ENCODE results near the gene OXCT1.

Gene OXCT1

GRCh38 chr5:41747708-41748107, 122.5 kb downstream of the OXCT1 start:
- POLR2A ChIA-PET, result no interaction called here
- H3K4me3 ChIP-seq (ENCODE audit: low read depth, low read length), result no peak overlapping the region
- peaks cover 17% of the 10 kb centered on the region for H3K4me1 ChIP-seq (ENCODE audit: control insufficient read depth, insufficient read depth, low read length)
- H3K27ac ChIP-seq (ENCODE audit: extremely low read depth, low read depth, low read length), result no peak overlapping the region
- TF ChIP-seq ZNF157 (tag by site-specific recombination; IDR thresholded peaks at IDR 0.05) (no peak), ZNF707 (tag by site-specific recombination; IDR thresholded peaks at IDR 0.05) (no peak), WT1 (tag by site-specific recombination; IDR thresholded peaks at IDR 0.05) (no peak), ZSCAN16 (tag by site-specific recombination; IDR thresholded peaks at IDR 0.05) (no peak)
- H3K36me3 ChIP-seq (ENCODE audit: control insufficient read depth in 2 of 2, insufficient read depth in 1 of 2, low read length in 2 of 2), result peaks cover 0 to 4% of the 10 kb centered on the region in 2 experiments; a peak in 1 of 3 replicates
- CTCF ChIA-PET, result no interaction called here
- H3K9me3 ChIP-seq (ENCODE audit: control insufficient read depth, insufficient read depth, low read depth, low read length), result no peaks in the 10 kb centered on the region

GRCh38 chr5:41747301-41747700, 122.9 kb downstream of the OXCT1 start:
- Histone ChIP-seq H3K27ac (ENCODE audit: extremely low read depth, low read depth, low read length) (no peak overlapping the region), H3K4me1 (ENCODE audit: control insufficient read depth, insufficient read depth, low read length) (peaks cover 17% of the 10 kb centered on the region), H3K9me3 (ENCODE audit: control insufficient read depth, insufficient read depth, low read depth, low read length) (no peaks in the 10 kb centered on the region), H3K36me3 (ENCODE audit: control insufficient read depth in 2 of 2, insufficient read depth in 1 of 2, low read length in 2 of 2) (peaks cover 0 to 4% of the 10 kb centered on the region in 2 experiments; a peak in 1 of 3 replicates), H3K4me3 (ENCODE audit: low read depth, low read length) (no peak overlapping the region)
- POLR2A ChIA-PET, result no interaction called here
- CTCF ChIA-PET, result no interaction called here
- TF ChIP-seq ZNF571 (tag by site-specific recombination; IDR thresholded peaks at IDR 0.05) (peak; percentile 97), ZNF248 (tag by site-specific recombination; IDR thresholded peaks at IDR 0.05) (peak; percentile 85), ZNF544 (tag by site-specific recombination; IDR thresholded peaks at IDR 0.05) (peak; percentile 99), ZNF221 (tag by site-specific recombination; IDR thresholded peaks at IDR 0.05; ENCODE audit: borderline replicate concordance) (peak; percentile 96; the same call in 1 of the 2 replicates), ZNF596 (tag by site-specific recombination; IDR thresholded peaks at IDR 0.05) (0 out of 2 replicates have a peak, but pooled peaks have one; percentile 38), ZBTB7A (tag by site-specific recombination; IDR thresholded peaks at IDR 0.05; ENCODE audit: low read depth) (no peak), ZNF184 (tag by site-specific recombination; IDR thresholded peaks at IDR 0.05) (peak; percentile 95), ZNF518A (tag by site-specific recombination; conservative IDR thresholded peaks at IDR 0.05; ENCODE audit: low read depth) (no peak), ZNF660 (tag by site-specific recombination; IDR thresholded peaks at IDR 0.05) (peak; percentile 98), KLF8 (tag by site-specific recombination; IDR thresholded peaks at IDR 0.05) (peak; percentile 24; the same call in 1 of the 2 replicates), ZNF133 (tag by site-specific recombination; IDR thresholded peaks at IDR 0.05) (no peak), ZNF626 (tag by site-specific recombination; IDR thresholded peaks at IDR 0.05) (peak; percentile 95), ZNF404 (tag by site-specific recombination; IDR thresholded peaks at IDR 0.05) (0 out of 2 replicates have a peak, but pooled peaks have one; percentile 31), KLF10 (tag by site-specific recombination; IDR thresholded peaks at IDR 0.05) (peak; percentile 82), ZNF792 (tag by site-specific recombination; IDR thresholded peaks at IDR 0.05) (no peak), ZNF677 (tag by site-specific recombination; IDR thresholded peaks at IDR 0.05) (peak; percentile 81), ZNF561 (tag by site-specific recombination; IDR thresholded peaks at IDR 0.05; ENCODE audit: borderline replicate concordance) (peak; percentile 98), ZNF830 (tag by site-specific recombination; IDR thresholded peaks at IDR 0.05; ENCODE audit: low read depth) (peak; percentile 97), ZNF658 (tag by site-specific recombination; IDR thresholded peaks at IDR 0.05) (no peak), OVOL3 (tag by site-specific recombination; IDR thresholded peaks at IDR 0.05) (0 out of 2 replicates have a peak, but pooled peaks have one; percentile 30), MZF1 (tag by site-specific recombination; IDR thresholded peaks at IDR 0.05; ENCODE audit: borderline replicate concordance) (peak; percentile 31; the same call in 1 of the 2 replicates), ZNF560 (tag by site-specific recombination; IDR thresholded peaks at IDR 0.05; ENCODE audit: borderline replicate concordance) (no peak), GLI2 (tag by site-specific recombination; IDR thresholded peaks at IDR 0.05; ENCODE audit: borderline replicate concordance, low read depth) (peak; percentile 43; the same call in 1 of the 2 replicates), ZNF223 (tag by site-specific recombination; IDR thresholded peaks at IDR 0.05) (no peak)
- TF ChIP-seq, protein P1, sequence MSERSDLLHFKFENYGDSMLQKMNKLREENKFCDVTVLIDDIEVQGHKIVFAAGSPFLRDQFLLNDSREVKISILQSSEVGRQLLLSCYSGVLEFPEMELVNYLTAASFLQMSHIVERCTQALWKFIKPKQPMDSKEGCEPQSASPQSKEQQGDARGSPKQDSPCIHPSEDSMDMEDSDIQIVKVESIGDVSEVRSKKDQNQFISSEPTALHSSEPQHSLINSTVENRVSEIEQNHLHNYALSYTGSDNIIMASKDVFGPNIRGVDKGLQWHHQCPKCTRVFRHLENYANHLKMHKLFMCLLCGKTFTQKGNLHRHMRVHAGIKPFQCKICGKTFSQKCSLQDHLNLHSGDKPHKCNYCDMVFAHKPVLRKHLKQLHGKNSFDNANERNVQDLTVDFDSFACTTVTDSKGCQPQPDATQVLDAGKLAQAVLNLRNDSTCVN (tag by site-specific recombination; optimal IDR thresholded peaks at IDR 0.05), result no peak
- TF ChIP-seq, protein P2, sequence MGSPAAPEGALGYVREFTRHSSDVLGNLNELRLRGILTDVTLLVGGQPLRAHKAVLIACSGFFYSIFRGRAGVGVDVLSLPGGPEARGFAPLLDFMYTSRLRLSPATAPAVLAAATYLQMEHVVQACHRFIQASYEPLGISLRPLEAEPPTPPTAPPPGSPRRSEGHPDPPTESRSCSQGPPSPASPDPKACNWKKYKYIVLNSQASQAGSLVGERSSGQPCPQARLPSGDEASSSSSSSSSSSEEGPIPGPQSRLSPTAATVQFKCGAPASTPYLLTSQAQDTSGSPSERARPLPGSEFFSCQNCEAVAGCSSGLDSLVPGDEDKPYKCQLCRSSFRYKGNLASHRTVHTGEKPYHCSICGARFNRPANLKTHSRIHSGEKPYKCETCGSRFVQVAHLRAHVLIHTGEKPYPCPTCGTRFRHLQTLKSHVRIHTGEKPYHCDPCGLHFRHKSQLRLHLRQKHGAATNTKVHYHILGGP (tag by site-specific recombination; IDR thresholded peaks at IDR 0.05), result peak; percentile 95

Data from HEK293 (cell line).